ENCODE data around the gene LTBP4. TPM values are rescaled to one million over a fixed set of nuclear protein-coding genes. Genes with fewer than 3 reads are reported as not detected.

LTBP4 gene
- total RNA-seq, 4 donors from 2014 or later: 851 to 1,504 (median 1,156) TPM

GRCh38 chr19:40570313-40571004 is 30.7 kb upstream of the LTBP4 start:
- Histone ChIP-seq H3K4me3 (peak overlapping the region in 3 of 4 donors; percentile 30 to 52 (median 46)), H3K27me3 (peaks cover 0 to 30% of the 10 kb centered on the region in 2 donors), H3K27ac (peak overlapping the region; percentile 72 to 89 (median 77)), H3K9me3 (no peaks in the 10 kb centered on the region), H3K4me1 (peaks cover 0 to 32% (median 13%) of the 10 kb centered on the region in 4 donors), H3K36me3 (no peaks in the 10 kb centered on the region)
- TF ChIP-seq CTCF (IDR thresholded peaks at IDR 0.05) (peak in 1 of 5 experiments; percentile 32), POLR2A (IDR thresholded peaks at IDR 0.05) (peak in 1 of 2 donors; percentile 48), EP300 (IDR thresholded peaks at IDR 0.05) (peak; percentile 57 to 71)
- WGBS, 2 donors: 0 to 2% methylated on average over 7 to 38 of the region's 53 CpGs
- peak; percentile 97 for DNase-seq (ENCODE audit: low spot score in 2 of 2)

GRCh38 chr19:40571005-40571318 is 30.2 kb upstream of the LTBP4 start:
- Histone ChIP-seq H3K4me3 (no peak overlapping the region), H3K36me3 (no peaks in the 10 kb centered on the region), H3K27ac (peak overlapping the region; percentile 9 to 89 (median 58)), H3K9me3 (no peaks in the 10 kb centered on the region), H3K27me3 (peaks cover 0 to 25% of the 10 kb centered on the region in 2 donors), H3K4me1 (peaks cover 0 to 35% (median 13%) of the 10 kb centered on the region in 4 donors)
- no peak for DNase-seq (ENCODE audit: low spot score in 2 of 2)
- 24 to 41% methylated on average over 3 of the region's 3 CpGs for WGBS, 2 donors
- no peak for TF ChIP-seq CTCF (IDR thresholded peaks at IDR 0.05)
- no peak for TF ChIP-seq EP300 (IDR thresholded peaks at IDR 0.05)
- TF ChIP-seq POLR2A (IDR thresholded peaks at IDR 0.05): peak in 1 of 2 donors; percentile 2

- Histone ChIP-seq H3K36me3 (no peaks in the 10 kb centered on the region), H3K4me1 (peaks cover 0 to 39% (median 13%) of the 10 kb centered on the region in 4 donors), H3K9me3 (no peaks in the 10 kb centered on the region), H3K27ac (peak overlapping the region in 1 of 4 donors; percentile 89), H3K4me3 (no peak overlapping the region), H3K27me3 (peaks cover 0 to 15% of the 10 kb centered on the region in 2 donors)
- WGBS, 2 donors: 75 to 88% methylated on average over 10 of the region's 10 CpGs
- TF ChIP-seq POLR2A (IDR thresholded peaks at IDR 0.05) (no peak), CTCF (IDR thresholded peaks at IDR 0.05) (no peak), EP300 (IDR thresholded peaks at IDR 0.05) (no peak)
- DNase-seq (ENCODE audit: low spot score in 2 of 2): no peak
These were observed 29.2 kb upstream of the LTBP4 start for GRCh38 chr19:40571831-40572495.

- Histone ChIP-seq H3K27me3 (no peaks in the 10 kb centered on the region), H3K4me3 (no peak overlapping the region), H3K27ac (no peak overlapping the region), H3K9me3 (no peaks in the 10 kb centered on the region), H3K4me1 (peaks cover 0 to 29% (median 6%) of the 10 kb centered on the region in 4 donors), H3K36me3 (peaks cover 0 to 3% (median 1%) of the 10 kb centered on the region in 3 donors)
- TF ChIP-seq POLR2A (IDR thresholded peaks at IDR 0.05) (no peak), EP300 (IDR thresholded peaks at IDR 0.05) (no peak), CTCF (IDR thresholded peaks at IDR 0.05) (no peak)
- WGBS, 2 donors: 62 to 68% methylated on average over 14 to 18 of the region's 18 CpGs
- DNase-seq (ENCODE audit: low spot score in 2 of 2): no peak
These were observed 25.8 kb upstream of the LTBP4 start for GRCh38 chr19:40575326-40575725.

DNA sequence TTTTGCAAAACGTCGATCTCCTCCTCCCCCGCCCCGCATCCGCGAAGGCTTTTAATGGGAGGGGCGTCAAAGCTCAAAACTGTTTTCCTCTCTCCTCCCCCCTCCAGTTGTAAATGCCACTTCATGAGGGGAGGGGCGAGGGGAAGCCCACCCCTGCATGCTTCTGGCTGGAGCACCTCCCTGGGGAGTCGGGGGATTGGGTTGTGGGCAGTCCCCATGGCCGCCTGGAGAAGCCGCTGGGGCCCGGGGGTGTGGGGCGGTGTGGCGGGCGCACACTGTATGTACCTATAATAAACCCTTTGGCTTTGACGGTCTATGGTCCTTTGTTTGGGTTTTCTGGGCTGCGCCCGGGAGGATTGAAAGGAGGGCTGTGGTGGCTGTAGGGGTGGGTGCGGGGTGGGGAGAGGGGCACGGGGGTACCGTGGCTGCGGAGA is 25.0 kb upstream of the LTBP4 start:
- DNase-seq (ENCODE audit: low spot score in 2 of 2): no peak
- Histone ChIP-seq H3K27me3 (no peaks in the 10 kb centered on the region), H3K36me3 (peaks cover 0 to 12% (median 3%) of the 10 kb centered on the region in 3 donors), H3K4me1 (peaks cover 0 to 26% (median 5%) of the 10 kb centered on the region in 4 donors), H3K4me3 (peak overlapping the region; percentile 60 to 84 (median 74)), H3K9me3 (no peaks in the 10 kb centered on the region), H3K27ac (peak overlapping the region in 3 of 4 donors; percentile 81 to 88 (median 83))
- 1 to 2% methylated on average over 17 to 21 of the region's 22 CpGs for WGBS, 2 donors
- no peak for TF ChIP-seq POLR2A (IDR thresholded peaks at IDR 0.05)
- no peak for TF ChIP-seq EP300 (IDR thresholded peaks at IDR 0.05)
- no peak for TF ChIP-seq CTCF (IDR thresholded peaks at IDR 0.05)

Data from tibial nerve (tissue), 4 donors.